B cell (primary cell): ENCODE measurements around the gene DRAXIN.

Experiments used
- CTCF ChIP-seq: fragments of 200-600 bp; IDR thresholded peaks from one replicate; pipeline ENCODE4 v1.8.0; 2022; ENCODE audit warnings: antibody characterized with exemption, mild to moderate bottlenecking
- EZH2 ChIP-seq: IDR thresholded peaks from 2 replicates; pipeline ENCODE4 v1.6.1; 2012; ENCODE audit warnings: borderline replicate concordance, low read depth, mild to moderate bottlenecking, moderate library complexity, low read length; ENCODE audit not compliant: insufficient read depth, poor library complexity, severe bottlenecking

GRCh38 chr1:11661103-11661502 is 30.4 kb upstream of the DRAXIN start:
- no peak for TF ChIP-seq CTCF
- no peak for TF ChIP-seq EZH2
